GM21737 (cell line): Measurements from ENCODE around the gene SYT2.
"Not testable (repeated sequence)": the region's sequence is repeated elsewhere in the genome, so short reads cannot be mapped to it uniquely, and the experiment has no call there.

ENCODE experiments used
- ATAC-seq: cut with Tn5 transposase; IDR thresholded peaks from one replicate; pipeline ENCODE4 v1.9.1; 2021; ENCODE audit warnings: mild to moderate bottlenecking, moderate library complexity; ENCODE audit not compliant: unreplicated experiment

SYT2 gene

DNA sequence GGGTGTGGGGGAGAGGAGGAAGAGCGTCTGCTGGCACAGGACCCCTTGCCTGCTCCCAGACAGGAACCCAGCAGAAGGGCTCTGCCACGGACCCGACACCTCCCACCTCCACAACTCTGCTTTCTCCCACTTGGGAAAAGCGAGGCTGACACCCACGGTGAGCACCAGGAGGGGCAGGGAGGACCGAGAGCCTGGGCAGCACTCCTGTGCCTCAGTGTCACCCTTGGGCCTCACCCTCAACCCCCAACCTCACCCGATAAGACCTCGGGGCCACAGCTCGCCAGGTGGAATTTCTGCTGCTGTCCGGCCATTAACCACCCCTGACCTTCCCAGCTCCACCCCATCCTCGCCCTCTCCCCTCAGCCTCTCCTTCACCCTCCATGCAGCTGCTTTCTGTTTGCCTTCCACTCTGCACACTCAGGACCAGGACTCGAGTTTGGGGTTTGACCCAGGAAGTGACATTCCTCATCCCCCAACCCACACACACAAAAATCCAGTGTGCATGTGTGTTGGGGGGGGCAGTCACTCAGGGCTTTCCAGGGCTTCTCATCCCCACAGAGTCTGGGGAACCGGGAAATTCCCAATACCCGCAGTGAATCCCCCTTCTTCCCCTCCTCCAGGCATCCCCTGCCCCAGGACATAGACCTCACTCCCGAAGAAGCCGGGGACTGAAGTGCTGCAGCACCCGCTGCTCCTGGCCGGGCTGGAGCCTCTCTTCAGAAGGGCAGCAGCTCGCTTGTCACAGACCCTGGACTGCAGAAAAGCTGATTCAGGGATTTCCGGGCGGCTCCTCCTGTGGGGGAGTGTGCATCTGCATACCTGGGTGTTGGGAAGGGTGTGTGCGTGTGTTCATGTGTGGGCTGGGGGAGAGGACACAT, 65.8 kb downstream of the SYT2 start:
- no peak for ATAC-seq

DNA sequence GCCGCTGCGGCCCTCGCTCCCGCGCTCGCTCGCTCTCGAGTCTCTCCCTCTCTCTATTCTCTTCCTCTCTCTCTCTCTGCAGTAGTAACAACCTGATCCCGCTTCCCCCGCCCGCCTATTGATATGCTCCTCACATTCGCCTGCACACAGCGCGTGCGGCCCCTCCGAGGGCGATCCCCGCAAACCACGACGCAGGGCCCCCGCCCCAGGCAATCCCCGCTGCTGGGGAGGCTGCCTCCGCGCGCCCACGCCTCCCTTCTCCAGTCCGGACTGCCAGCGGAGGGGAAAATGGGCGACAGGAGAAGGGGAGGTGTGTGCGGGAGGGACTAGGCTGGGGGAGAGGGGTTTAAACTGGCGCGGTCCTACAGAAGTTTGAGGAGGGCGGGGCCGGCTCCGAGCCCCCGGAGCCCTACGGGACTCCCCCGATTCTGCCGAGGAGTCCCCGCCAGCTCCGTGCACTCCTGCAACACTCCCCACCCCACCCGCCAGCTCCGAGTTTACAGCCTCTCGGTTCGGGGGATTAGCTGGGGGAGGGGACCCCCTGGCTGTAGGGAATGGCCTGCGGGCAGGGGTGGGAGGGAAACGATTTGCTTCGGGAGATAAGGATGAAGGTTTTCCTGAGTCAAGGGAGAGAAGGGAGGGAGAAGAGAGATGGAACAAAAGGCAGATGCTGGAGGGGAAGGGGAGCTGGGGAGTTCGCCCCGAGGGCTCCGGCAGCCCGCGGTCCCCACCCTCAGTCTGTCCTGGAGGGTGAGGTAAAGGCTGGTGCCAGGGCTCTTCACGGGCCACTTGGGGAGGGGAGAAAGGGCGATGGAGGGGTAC, 66.6 kb downstream of the SYT2 start:
- ATAC-seq = no peak

DNA sequence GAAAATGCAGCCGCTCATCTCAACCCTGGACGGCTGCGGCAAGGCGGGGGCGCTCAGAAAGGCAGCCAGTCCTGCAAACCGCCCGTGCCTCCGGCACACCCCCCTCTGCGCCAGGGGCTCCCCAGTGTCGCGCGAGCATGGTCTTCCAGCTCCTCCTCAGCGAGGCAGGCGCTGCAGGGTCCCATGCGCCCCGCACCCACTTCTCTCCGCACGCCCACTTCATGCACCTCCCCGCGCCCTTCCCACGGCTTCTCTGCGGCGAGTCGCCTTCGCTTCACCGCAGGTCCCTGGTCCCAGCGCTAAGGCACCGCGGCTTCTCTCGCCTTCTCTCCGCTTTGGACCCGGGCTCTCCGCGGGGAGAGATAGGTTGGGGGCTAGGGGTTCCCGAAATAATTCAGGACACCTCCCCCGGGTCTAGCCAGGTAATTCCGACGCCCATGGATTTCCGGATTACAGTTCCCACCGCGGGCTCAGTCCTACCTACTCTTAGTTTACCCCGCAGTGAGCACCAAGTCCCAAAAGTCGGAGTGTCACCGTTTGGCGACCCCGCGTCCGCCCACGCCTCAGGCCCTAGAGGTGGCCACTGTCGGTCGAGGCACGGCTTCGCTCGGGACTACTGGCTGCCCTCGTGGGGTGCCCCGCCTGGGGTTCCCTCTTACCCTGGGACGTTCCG, 67.5 kb downstream of the SYT2 start:
- no peak for ATAC-seq

DNA sequence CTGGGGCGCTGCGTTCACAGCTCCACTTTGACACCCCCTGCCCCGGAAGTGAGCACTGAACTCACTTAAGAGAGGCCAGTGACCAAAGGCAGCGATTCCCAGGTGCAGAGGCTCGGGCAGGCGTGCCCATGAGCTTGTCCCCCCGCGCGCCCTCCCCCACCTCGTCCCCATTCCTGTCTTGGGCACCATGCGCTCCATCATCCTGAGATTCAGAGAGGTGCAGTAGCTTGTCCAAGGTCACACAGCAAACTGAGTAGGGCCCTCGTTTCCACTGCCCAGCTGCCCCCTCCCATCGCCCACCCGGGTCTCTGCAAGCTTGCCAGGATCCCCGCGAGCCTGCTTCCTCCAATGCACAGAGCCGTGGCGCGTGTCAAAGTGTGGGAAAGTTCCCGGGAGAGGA, 68.0 kb downstream of the SYT2 start:
- ATAC-seq = no peak

DNA sequence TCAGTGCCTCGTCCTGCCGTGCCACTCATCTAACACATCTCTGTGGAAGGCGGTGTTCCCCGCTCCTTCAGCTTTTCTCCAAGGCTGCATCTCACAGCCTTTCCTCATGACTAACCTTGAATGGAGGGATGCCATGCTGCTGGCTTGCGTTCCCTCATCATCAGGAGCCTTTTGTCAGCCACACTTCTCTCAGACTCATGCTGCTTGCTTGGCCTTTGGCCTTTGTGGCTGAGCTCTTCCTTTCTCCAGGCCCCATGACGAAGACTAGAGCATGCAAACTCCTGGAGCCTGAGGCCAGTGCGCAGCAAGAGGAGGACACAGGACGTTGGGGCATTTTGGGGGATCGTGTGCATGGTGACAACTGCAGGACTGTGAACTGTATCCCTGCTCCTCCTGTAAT, 70.8 kb downstream of the SYT2 start:
- no peak for ATAC-seq

DNA sequence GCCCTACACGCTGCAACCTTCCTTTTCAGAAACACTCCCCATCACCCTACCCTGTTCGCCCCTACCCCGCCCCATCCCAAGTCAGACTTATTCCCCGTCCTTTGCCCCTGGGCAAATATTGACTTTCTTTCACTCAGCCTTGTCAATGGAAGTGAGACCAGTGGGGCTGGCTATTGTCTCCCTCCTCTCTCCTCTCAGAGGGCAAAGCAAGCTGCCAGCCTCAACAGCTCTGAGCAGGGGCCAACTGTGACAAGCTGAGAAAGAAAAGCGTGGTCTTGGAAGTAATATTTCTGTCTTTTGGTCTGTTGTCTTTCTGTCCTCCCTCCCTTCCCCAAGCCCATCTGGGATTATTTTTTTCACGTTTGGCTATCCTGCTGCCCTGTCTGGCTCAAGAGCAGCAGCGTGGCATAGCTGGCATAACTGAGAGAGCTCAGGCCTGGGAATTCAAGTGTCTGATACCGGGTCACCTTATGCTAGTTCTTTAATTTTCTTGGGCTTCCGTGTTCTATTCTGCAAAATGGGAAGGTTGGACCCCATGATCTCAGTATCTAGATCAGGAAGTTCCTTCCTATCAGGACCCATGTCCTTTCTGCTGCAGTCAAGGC, 71.5 kb downstream of the SYT2 start:
- ATAC-seq = not testable (repeated sequence)

DNA sequence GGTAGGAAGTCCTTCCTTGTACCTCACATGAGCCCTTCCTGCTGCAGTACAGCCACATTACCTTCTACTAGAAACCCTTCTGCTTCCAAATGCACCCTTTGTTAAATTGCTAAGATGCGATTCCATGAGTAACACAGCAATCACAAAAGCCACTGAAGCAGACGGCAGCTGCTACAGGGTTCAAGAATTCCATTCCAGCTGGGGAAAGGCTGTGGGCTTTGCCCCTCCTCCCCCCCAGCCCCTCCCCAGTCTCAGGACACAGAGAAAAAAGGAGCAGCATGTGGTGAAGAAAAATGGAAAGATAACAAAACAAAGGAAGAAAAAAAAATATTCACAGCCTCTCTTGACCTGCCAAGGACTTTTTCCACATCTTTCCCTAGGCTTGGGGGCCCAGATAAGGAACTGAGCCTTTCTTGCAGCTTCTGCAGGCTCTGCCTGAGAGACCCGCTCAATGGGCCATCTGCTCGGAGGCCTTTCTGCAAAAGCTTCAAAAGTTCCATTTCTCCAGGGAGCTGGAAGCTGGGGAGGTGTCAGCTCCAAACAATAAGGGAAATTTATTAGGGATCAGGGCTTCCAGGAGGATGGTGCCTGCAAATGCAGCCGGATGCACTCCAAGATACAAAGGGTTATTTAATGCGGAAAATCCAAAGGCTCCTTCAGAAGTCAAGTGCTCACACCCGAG, 72.1 kb downstream of the SYT2 start:
- ATAC-seq = no peak

DNA sequence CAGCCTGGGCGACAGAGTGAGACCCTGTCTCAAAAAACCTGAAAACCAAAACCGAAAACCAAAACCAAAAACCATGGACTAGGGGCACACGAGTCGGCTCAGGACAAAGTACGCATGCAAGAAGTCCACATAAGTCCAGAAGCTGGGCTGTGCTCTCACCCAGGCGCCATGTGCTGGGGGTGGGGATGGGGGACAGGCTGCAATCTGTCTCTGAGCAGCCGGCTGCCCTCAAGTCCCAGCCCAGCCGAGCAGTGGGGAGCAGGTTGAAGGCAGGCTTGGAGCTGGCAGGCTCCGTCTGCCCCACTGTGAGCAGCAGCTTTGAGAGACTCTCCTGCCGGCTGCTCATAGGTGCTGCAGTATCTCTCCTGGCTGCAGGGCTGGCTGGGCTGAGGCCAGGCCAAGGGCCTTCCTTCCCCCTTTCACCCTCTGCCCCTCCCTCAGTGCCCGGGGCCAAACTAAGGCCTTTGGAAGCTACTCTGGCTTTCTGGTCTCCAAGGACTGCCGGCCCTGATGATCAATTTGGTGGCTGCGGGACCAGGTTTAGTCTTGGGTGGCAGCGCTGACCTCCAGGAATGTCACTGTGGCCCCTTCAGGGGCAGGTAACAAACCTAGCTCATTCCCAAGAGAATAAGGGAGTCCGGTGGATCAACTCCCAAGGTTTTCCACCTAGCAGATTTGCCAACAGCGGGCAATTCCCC, 72.8 kb downstream of the SYT2 start:
- not testable (repeated sequence) for ATAC-seq

DNA sequence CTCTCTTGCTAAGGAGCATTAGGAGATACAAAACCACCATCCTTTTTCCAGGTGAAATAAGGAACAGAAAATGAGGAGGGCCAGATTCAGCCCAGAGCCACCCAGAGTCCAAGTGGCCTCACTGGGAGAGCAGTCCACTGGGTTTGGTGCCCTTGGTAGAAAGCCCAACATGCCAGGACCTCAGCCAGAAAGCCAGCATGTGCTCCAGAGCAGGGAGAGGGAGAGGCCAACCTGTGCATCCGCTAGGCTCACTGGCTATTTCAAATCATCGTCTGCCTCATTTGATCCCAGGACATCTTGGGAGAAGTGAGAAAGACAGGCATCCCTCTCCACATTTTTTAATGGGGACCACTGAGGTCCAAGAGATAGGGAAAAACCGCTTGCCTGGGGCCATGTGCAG, 74.1 kb downstream of the SYT2 start:
- ATAC-seq = not testable (repeated sequence)

DNA sequence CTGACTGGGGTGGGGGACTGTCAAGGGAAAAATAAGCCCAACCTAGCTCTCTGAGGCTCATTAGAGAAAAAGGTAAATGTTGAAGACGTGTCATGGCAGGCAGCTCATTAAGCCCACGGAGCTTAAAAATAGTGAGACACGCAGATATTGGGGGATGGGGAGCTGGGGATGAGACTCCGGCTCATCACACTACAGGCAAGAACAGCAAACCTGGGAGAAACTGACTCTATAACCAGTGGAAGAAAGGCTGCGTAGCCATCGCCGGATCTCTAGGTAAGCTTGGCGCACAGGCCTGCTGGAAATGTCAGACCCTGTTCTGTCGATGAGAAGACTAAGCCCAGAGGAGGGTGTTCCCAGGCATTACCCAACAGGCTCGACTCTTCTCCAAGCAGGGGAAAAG, 78.0 kb downstream of the SYT2 start:
- ATAC-seq = no peak

DNA sequence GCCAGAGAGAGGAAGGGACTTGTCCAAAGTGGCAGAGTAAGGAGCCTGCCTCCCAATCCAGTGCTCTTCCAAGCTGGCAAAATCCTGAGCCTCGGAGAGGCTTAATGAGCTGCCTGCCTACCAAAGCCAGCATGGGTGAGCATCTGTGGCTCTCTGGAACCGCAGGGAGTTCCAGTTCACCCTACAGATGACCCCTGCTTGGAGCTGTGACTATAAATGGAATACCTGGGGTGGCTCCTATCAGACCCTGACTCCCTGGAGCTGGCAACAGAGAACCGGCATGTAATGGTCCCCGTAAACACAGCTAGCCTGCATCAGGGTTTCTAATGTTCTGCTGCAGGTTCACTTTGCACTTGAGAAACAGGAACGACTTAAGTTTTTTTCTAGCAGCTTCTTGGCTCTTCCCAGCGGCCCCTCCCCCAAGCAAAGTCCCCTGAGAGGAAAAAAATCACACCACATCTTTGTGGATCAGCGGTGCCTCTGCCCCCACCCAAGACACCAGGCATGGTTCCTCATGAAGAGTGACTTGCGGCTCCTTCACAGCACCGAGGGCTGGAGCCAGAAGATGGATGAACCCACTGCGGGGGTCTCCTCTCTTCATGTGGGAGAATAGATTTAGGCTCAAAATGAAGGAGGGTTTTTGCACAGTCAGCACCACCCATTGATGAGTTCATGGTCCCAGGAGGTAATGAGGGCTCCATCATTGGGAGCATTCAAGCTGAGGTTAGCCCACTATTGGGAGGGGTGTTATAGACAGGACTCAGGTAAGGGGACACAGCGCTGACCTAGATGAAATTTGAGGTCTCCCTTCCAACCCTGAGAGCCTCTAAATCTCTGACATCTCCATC, 79.0 kb downstream of the SYT2 start:
- no peak for ATAC-seq

DNA sequence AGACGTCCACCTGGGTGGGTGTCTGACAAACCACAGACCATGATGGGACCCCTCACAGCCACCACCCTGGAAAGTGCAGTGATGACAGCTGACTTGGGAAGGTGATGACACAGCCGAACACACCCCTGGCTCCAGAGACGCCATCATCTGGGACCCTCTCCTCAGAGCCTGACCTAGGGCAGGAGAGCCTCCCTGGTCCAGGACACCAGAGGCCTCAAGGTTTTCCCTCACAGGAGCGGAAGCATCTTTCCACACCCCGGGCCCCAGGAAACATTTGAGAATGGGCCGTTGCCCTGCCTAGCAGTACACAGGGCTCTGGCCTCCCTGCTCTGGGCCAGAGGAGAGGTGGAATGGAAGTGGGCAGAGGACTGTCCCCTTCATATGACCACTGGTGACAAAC, 79.7 kb downstream of the SYT2 start:
- ATAC-seq = no peak

DNA sequence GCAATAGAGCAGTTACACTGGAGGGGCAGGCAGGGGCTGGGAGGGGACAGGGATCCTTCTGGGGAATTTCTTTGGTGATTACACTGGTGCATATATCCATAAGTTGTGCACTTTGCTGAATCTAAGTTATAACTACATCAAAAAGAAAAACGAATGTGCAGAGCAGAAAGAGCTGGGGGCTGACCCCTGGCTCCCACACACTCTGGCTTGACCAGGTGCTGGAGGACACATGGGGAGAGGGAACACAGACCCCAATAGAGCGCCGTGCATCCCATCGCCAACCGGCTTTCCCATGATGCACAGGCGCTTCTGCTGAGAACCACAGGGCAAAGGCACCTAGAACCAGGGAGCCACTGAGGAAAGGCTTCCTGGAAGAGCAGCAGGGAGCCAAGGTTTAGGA, 80.2 kb downstream of the SYT2 start:
- ATAC-seq = not testable (repeated sequence)

DNA sequence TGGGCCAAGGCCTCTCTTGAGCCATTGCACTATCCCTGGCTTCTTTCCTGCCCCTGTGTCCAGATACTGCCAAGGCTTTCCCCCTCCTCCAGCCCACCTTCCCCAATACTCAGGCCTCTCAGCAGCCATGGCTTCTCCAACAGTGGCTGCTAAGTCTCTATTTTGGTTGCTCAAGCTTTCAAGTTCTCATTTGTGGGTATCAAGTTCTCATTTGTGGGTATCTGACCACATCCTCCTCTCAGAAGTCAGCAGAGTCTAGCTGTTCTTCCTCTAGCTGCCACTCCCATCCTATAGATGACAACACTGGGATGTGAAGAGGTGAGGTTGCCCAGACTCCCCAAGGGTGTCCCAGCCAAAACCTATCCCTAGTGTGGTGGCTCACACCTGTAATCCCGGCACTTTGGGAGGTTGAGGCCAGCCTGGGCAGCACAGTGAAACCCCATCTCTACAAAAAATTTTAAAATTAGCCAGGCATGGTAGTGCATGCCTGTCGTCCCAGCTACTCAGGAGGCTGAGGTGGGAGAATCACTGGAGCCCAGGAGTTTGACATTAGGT, 80.9 kb downstream of the SYT2 start:
- ATAC-seq = peak; percentile 58

DNA sequence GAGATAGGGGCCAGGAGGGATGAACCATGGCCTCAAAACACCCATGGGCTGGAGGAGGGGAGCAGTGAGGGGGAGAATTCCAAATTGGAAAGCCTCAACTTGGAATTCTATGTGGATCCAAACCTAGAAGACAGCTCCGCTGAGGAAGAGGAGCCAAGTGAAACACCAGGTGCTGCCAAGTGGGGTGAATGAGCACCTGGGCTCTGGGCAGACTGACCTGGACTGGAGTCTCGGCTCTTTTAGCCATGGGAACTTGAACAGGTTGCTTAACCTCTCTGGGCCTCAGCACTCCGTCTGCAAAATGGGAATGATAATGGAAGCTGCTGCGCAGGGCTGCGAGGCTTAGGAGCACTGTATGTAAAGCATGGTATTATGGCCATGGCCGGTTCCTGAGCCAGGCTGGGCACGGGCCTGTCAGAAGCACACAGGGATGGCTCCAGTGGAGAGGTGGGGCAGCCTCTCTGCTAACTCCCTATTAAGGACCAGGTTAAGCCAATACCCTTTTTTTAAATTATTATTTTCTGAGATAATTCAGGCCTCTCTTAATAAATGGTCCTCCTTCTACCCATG, 81.5 kb downstream of the SYT2 start:
- ATAC-seq = no peak

DNA sequence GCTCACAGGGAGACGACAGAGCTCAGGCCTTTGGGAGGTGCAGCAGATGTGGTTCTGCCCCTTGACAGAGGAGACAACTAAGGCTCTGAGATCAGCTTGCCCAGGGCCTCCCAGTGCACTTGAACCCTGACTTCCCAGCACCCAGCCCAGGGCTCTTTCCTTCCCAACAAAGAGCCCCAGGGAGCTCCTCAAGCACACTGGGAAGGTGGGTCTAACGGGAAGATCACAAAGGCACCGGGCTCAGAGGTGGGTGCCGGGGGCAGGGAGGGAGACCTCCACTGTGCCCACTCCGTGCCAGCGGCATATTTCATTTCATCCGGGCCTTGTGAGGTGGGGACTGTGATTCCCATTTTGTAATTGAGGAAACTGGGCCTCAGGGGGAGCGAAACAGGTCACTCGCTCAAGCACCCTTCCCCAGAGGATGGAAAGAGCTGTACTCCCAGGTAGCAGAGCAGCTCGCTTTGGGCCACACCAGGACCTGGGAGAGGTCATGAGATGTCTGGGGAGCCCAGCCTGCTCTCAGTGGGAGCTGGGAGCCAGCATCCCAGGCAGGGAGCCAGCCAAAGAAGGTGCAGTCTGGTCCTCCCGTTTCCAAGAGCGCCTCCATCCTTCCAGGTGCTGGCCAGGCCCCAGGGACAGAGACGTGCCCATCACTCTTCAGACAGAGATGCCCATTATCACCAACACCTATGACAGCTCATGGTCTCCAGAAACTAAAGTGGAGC, 82.3 kb downstream of the SYT2 start:
- ATAC-seq = no peak

DNA sequence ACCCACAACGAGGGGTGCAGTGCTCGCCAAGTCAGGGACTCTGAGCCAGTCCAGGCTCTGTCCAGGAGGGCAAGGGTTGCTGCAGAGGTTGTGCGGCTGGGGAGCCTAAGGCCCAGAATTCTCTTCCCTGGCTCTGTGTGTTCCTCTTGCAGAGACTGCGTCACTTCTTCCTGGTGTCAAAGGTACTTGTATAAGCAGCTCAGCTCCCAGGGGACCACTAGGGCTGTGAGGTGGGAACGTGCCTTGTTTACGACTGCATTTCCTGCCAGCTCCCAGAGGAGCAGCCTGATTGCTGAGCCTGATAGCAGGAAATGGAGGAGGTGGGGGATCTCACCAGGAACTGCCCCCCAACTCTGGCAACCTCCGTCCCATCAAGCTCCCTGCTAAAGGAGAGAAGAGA, 83.2 kb downstream of the SYT2 start:
- not testable (repeated sequence) for ATAC-seq
